GM19452 (cell line): ENCODE data around the gene PACRG.

Experiments used
- ATAC-seq: cut with Tn5 transposase; IDR thresholded peaks from one replicate; pipeline ENCODE4 v1.9.1; 2021; ENCODE audit not compliant: unreplicated experiment

PACRG gene

GRCh38 chr6:162773996-162774395 is 46.2 kb downstream of the PACRG start:
- ATAC-seq = no peak

- no peak for ATAC-seq
Measured at GRCh38 chr6:162777091-162777490, 49.3 kb downstream of the PACRG start.

GRCh38 chr6:162778603-162779002 is 50.8 kb downstream of the PACRG start:
- ATAC-seq = no peak

GRCh38 chr6:162785632-162786242 is 58.0 kb downstream of the PACRG start:
- ATAC-seq = no peak

- ATAC-seq = no peak
Measured at GRCh38 chr6:162798546-162799266, 70.9 kb downstream of the PACRG start.

GRCh38 chr6:162814426-162814973 is 86.7 kb downstream of the PACRG start:
- ATAC-seq = no peak

- no peak for ATAC-seq
Measured at GRCh38 chr6:162817196-162817595, 89.4 kb downstream of the PACRG start.

- ATAC-seq = no peak
Measured at GRCh38 chr6:162819284-162819683, 91.5 kb downstream of the PACRG start.

- ATAC-seq = no peak
Measured at GRCh38 chr6:162821102-162821501, 93.3 kb downstream of the PACRG start.

GRCh38 chr6:162825597-162825996 is 97.8 kb downstream of the PACRG start:
- no peak for ATAC-seq

GRCh38 chr6:162829013-162829742 is 101.4 kb downstream of the PACRG start:
- no peak for ATAC-seq

- ATAC-seq = no peak
Measured at GRCh38 chr6:162833776-162834175, 106.0 kb downstream of the PACRG start.

- ATAC-seq = no peak
Measured at GRCh38 chr6:162845972-162846371, 118.2 kb downstream of the PACRG start.

- ATAC-seq = no peak
Measured at GRCh38 chr6:162846723-162847122, 118.9 kb downstream of the PACRG start.

GRCh38 chr6:162849269-162849668 is 121.5 kb downstream of the PACRG start:
- ATAC-seq = no peak

GRCh38 chr6:162852192-162852591 is 124.4 kb downstream of the PACRG start:
- ATAC-seq = no peak

GRCh38 chr6:162852840-162853577 is 125.2 kb downstream of the PACRG start:
- no peak for ATAC-seq

GRCh38 chr6:162854228-162854627 is 126.5 kb downstream of the PACRG start:
- no peak for ATAC-seq

GRCh38 chr6:162854734-162855191 is 127.0 kb downstream of the PACRG start:
- ATAC-seq = no peak

GRCh38 chr6:162856885-162857284 is 129.1 kb downstream of the PACRG start:
- ATAC-seq = no peak

- no peak for ATAC-seq
Measured at GRCh38 chr6:162857326-162857725, 129.6 kb downstream of the PACRG start.
